SIG-M5 treated with dmso at 0.1 percent for 504 hours (cell line): Measurements from ENCODE around the gene ODAD3.
"Not testable (repeated sequence)": the region's sequence is repeated elsewhere in the genome, so short reads cannot be mapped to it uniquely, and the experiment has no call there.

ENCODE experiments used
- DNase-seq: peaks from one replicate; lab custom pipeline; 2025; ENCODE audit not compliant: unreplicated experiment; lab: John Stamatoyannopoulos, UW

The ODAD3 gene

GRCh38 chr19:11408591-11408990 is 26.3 kb downstream of the ODAD3 start:
- DNase-seq = no peak

- not testable (repeated sequence) for DNase-seq
Measured at GRCh38 chr19:11406703-11407236, 28.2 kb downstream of the ODAD3 start.

GRCh38 chr19:11405846-11406643 is 28.9 kb downstream of the ODAD3 start:
- DNase-seq = no peak

- DNase-seq = no peak
Measured at GRCh38 chr19:11404588-11405222, 30.2 kb downstream of the ODAD3 start.

- no peak for DNase-seq
Measured at GRCh38 chr19:11401808-11402543, 32.9 kb downstream of the ODAD3 start.

GRCh38 chr19:11400798-11401197 is 34.1 kb downstream of the ODAD3 start:
- DNase-seq = no peak

- DNase-seq = no peak
Measured at GRCh38 chr19:11399667-11400066, 35.3 kb downstream of the ODAD3 start.

- no peak for DNase-seq
Measured at GRCh38 chr19:11397089-11397610, 37.8 kb downstream of the ODAD3 start.

- DNase-seq = no peak
Measured at GRCh38 chr19:11390933-11391680, 43.8 kb downstream of the ODAD3 start.

- no peak for DNase-seq
Measured at GRCh38 chr19:11390359-11390758, 44.6 kb downstream of the ODAD3 start.

GRCh38 chr19:11387162-11388034 is 47.5 kb downstream of the ODAD3 start:
- DNase-seq = peak; percentile 27

- DNase-seq = no peak
Measured at GRCh38 chr19:11384778-11385129, 50.2 kb downstream of the ODAD3 start.

- no peak for DNase-seq
Measured at GRCh38 chr19:11383706-11384048, 51.2 kb downstream of the ODAD3 start.

- peak; percentile 33 for DNase-seq
Measured at GRCh38 chr19:11382898-11383705, 51.8 kb downstream of the ODAD3 start.

- peak; percentile 99 for DNase-seq
Measured at GRCh38 chr19:11380653-11381537, 54.0 kb downstream of the ODAD3 start.

GRCh38 chr19:11379857-11380350 is 55.0 kb downstream of the ODAD3 start:
- DNase-seq = no peak

- DNase-seq = not testable (repeated sequence)
Measured at GRCh38 chr19:11379269-11379845, 55.6 kb downstream of the ODAD3 start.
